ENCODE data around the gene HECA. TPM values are rescaled to one million over a fixed set of nuclear protein-coding genes. Genes with fewer than 3 reads are reported as not detected.

HECA gene
- total RNA-seq, 3 donors from 2014 or later: 35.1 to 54.3 (median 49.3) TPM

- Histone ChIP-seq H3K36me3 (no peaks in the 10 kb centered on the region), H3K4me3 (no peak overlapping the region), H3K9me3 (no peaks in the 10 kb centered on the region), H3K27me3 (no peaks in the 10 kb centered on the region), H3K27ac (no peak overlapping the region), H3K4me1 (no peaks in the 10 kb centered on the region)
- intact Hi-C loops (cut with DNase I; ENCODE audit: low total_unique reads): no loop called here
- no peak for TF ChIP-seq POLR2AphosphoS5 (IDR thresholded peaks at IDR 0.05)
- TF ChIP-seq, protein P1, sequence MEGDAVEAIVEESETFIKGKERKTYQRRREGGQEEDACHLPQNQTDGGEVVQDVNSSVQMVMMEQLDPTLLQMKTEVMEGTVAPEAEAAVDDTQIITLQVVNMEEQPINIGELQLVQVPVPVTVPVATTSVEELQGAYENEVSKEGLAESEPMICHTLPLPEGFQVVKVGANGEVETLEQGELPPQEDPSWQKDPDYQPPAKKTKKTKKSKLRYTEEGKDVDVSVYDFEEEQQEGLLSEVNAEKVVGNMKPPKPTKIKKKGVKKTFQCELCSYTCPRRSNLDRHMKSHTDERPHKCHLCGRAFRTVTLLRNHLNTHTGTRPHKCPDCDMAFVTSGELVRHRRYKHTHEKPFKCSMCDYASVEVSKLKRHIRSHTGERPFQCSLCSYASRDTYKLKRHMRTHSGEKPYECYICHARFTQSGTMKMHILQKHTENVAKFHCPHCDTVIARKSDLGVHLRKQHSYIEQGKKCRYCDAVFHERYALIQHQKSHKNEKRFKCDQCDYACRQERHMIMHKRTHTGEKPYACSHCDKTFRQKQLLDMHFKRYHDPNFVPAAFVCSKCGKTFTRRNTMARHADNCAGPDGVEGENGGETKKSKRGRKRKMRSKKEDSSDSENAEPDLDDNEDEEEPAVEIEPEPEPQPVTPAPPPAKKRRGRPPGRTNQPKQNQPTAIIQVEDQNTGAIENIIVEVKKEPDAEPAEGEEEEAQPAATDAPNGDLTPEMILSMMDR (IDR thresholded peaks at IDR 0.05): no peak
- no peak for TF ChIP-seq POLR2A (IDR thresholded peaks at IDR 0.05)
- DNase-seq (ENCODE audit: low spot score in 2 of 2): no peak
Measured at GRCh38 chr6:139148557-139149235, 13.8 kb downstream of the HECA start.

DNA sequence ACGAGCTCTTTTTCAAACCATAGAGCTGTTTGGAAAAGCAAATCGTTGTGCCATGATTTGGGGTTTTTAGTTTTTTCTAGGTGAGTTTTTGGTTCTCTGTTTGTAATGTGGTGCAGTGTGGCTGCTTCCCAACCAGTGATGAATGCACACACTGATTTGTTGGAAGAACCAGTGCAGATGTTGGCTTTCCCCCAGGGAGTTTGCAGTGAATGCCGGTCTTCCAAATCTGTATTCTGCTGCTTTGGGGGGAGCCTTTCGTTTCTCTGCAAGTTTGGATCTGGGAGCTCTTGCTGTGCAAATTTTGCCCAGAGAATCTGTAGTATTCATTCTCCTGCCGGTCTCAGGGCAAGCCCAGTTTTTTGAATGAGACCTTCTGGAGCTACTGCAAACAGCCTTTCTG lies 14.5 kb downstream of the HECA start:
- Histone ChIP-seq H3K36me3 (no peaks in the 10 kb centered on the region), H3K27me3 (no peaks in the 10 kb centered on the region), H3K9me3 (no peaks in the 10 kb centered on the region), H3K27ac (no peak overlapping the region), H3K4me3 (no peak overlapping the region), H3K4me1 (no peaks in the 10 kb centered on the region)
- TF ChIP-seq, protein P1 (IDR thresholded peaks at IDR 0.05): no peak
- no peak for TF ChIP-seq POLR2AphosphoS5 (IDR thresholded peaks at IDR 0.05)
- TF ChIP-seq POLR2A (IDR thresholded peaks at IDR 0.05): no peak
- intact Hi-C loops (cut with DNase I; ENCODE audit: low total_unique reads): no loop called here
- no peak for DNase-seq (ENCODE audit: low spot score in 2 of 2)

GRCh38 chr6:139150920-139151319 lies 16.0 kb downstream of the HECA start:
- Histone ChIP-seq H3K36me3 (no peaks in the 10 kb centered on the region), H3K9me3 (no peaks in the 10 kb centered on the region), H3K4me3 (no peak overlapping the region), H3K27ac (no peak overlapping the region), H3K4me1 (no peaks in the 10 kb centered on the region), H3K27me3 (no peaks in the 10 kb centered on the region)
- intact Hi-C loops (cut with DNase I; ENCODE audit: low total_unique reads): no loop called here
- no peak for DNase-seq (ENCODE audit: low spot score in 2 of 2)
- no peak for TF ChIP-seq POLR2AphosphoS5 (IDR thresholded peaks at IDR 0.05)
- TF ChIP-seq, protein P1 (IDR thresholded peaks at IDR 0.05): no peak
- no peak for TF ChIP-seq POLR2A (IDR thresholded peaks at IDR 0.05)

DNA sequence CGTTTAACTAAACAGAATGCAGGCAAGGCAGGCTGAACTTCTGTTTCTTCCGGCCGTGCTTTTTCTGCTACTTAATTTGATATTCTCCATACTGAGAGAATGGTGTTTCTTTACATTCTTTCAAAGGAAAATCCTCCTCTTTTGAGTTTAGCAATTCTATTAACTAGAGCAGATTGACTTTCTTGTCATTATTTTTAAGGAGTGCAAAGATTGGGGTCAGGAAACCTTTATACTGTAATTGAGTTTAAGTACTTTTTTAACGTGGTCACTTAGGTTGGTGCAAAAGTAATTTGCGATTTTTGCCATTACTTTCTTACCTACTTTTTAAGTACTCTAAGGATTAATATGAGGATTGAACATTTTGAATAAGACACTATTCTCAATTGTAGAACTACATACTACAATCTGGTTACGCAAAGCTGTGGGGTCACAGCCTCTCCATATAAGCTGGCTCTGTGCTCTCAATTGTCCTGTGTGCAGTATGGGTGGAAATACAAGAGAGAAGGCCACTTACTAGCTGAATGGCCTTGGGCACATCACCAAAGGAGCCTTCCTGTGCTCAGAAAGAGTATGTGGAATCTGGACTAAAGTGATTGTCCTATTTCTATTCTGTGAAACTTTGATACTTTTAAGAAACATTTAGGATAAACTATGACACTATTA lies 16.7 kb downstream of the HECA start:
- intact Hi-C loops (cut with DNase I; ENCODE audit: low total_unique reads): no loop called here
- H3K36me3 ChIP-seq: no peaks in the 10 kb centered on the region
- H3K4me1 ChIP-seq: no peaks in the 10 kb centered on the region
- no peaks in the 10 kb centered on the region for H3K27me3 ChIP-seq
- H3K9me3 ChIP-seq: no peaks in the 10 kb centered on the region
- H3K27ac ChIP-seq: no peak overlapping the region
- no peak for DNase-seq (ENCODE audit: low spot score in 2 of 2)
- no peak for TF ChIP-seq POLR2A (IDR thresholded peaks at IDR 0.05)
- TF ChIP-seq, protein P1 (IDR thresholded peaks at IDR 0.05): no peak
- TF ChIP-seq POLR2AphosphoS5 (IDR thresholded peaks at IDR 0.05): no peak
- no peak overlapping the region for H3K4me3 ChIP-seq

GRCh38 chr6:139152088-139152891 lies 17.4 kb downstream of the HECA start:
- no peak overlapping the region for H3K4me3 ChIP-seq
- H3K4me1 ChIP-seq: no peaks in the 10 kb centered on the region
- no peak for DNase-seq (ENCODE audit: low spot score in 2 of 2)
- no peaks in the 10 kb centered on the region for H3K36me3 ChIP-seq
- H3K9me3 ChIP-seq: no peaks in the 10 kb centered on the region
- intact Hi-C loops (cut with DNase I; ENCODE audit: low total_unique reads): no loop called here
- no peaks in the 10 kb centered on the region for H3K27me3 ChIP-seq
- TF ChIP-seq POLR2AphosphoS5 (IDR thresholded peaks at IDR 0.05) (no peak), POLR2A (IDR thresholded peaks at IDR 0.05) (no peak)
- TF ChIP-seq, protein P1 (IDR thresholded peaks at IDR 0.05): no peak
- H3K27ac ChIP-seq: no peak overlapping the region
